Esophagus squamous epithelium (tissue), 4 donors: Measurements from ENCODE around the gene CNTN1.

Experiments used
- CTCF ChIP-seq, 6 experiments: fragments of 450-650 bp in 4 of 6; fragments of 200-600 bp in 2 of 6; sonication (generic) in 2 of 6; IDR thresholded peaks; one replicate each; pipeline ENCODE4 v1.5.1; 2016 to 2019; ENCODE audit warnings: antibody characterized with exemption in 6 of 6, mild to moderate bottlenecking in 4 of 6, moderate library complexity in 4 of 6
- POLR2A ChIP-seq, 4 donors: fragments of 450-650 bp; IDR thresholded peaks; one replicate each; pipeline ENCODE4 v1.6.1; 2017; ENCODE audit warnings: antibody characterized with exemption in 4 of 4, mild to moderate bottlenecking in 4 of 4, moderate library complexity in 3 of 4

GRCh38 chr12:41032386-41032785, 340.1 kb downstream of the CNTN1 start:
- TF ChIP-seq CTCF (IDR thresholded peaks at IDR 0.05) (no peak), POLR2A (IDR thresholded peaks at IDR 0.05) (no peak)
